ENCODE data around the gene ME1.

ME1 gene

GRCh38 chr6:83411731-83412130 is 19.1 kb downstream of the ME1 start:
- no peak for TF ChIP-seq ZFX (IDR thresholded peaks at IDR 0.05; ENCODE audit: borderline replicate concordance)
- TF ChIP-seq, protein P1, sequence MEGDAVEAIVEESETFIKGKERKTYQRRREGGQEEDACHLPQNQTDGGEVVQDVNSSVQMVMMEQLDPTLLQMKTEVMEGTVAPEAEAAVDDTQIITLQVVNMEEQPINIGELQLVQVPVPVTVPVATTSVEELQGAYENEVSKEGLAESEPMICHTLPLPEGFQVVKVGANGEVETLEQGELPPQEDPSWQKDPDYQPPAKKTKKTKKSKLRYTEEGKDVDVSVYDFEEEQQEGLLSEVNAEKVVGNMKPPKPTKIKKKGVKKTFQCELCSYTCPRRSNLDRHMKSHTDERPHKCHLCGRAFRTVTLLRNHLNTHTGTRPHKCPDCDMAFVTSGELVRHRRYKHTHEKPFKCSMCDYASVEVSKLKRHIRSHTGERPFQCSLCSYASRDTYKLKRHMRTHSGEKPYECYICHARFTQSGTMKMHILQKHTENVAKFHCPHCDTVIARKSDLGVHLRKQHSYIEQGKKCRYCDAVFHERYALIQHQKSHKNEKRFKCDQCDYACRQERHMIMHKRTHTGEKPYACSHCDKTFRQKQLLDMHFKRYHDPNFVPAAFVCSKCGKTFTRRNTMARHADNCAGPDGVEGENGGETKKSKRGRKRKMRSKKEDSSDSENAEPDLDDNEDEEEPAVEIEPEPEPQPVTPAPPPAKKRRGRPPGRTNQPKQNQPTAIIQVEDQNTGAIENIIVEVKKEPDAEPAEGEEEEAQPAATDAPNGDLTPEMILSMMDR (IDR thresholded peaks at IDR 0.05) = no peak
- no peak overlapping the region for H3K27ac ChIP-seq

GRCh38 chr6:83403191-83403590 is 27.7 kb downstream of the ME1 start:
- TF ChIP-seq, protein P1 (IDR thresholded peaks at IDR 0.05) = no peak
- TF ChIP-seq ZFX (IDR thresholded peaks at IDR 0.05; ENCODE audit: borderline replicate concordance) = no peak
- H3K27ac ChIP-seq = no peak overlapping the region

DNA sequence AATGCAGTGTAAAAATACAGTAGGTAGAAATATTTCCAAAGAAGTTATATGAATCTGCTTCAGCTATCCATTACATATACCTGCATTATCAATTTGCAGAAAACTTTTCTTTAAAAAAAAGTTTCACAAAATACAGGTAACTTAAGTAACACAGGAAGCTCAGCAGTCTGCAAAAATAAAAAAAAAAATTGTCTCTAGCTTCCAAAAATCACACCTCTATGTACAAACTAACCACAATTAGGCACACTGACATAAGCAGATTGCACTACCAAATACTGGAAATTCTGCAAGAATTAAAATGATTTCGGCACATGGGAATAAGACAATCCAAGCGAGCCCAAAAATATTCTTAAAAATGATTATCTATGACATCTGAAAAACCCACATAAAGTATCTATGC is 41.2 kb downstream of the ME1 start:
- H3K27ac ChIP-seq = no peak overlapping the region
- TF ChIP-seq ZFX (IDR thresholded peaks at IDR 0.05; ENCODE audit: borderline replicate concordance) = no peak
- TF ChIP-seq, protein P1 (IDR thresholded peaks at IDR 0.05) = no peak

GRCh38 chr6:83385473-83385872 is 45.4 kb downstream of the ME1 start:
- no peak overlapping the region for H3K27ac ChIP-seq
- TF ChIP-seq ZFX (IDR thresholded peaks at IDR 0.05; ENCODE audit: borderline replicate concordance) = no peak
- TF ChIP-seq, protein P1 (IDR thresholded peaks at IDR 0.05) = no peak

DNA sequence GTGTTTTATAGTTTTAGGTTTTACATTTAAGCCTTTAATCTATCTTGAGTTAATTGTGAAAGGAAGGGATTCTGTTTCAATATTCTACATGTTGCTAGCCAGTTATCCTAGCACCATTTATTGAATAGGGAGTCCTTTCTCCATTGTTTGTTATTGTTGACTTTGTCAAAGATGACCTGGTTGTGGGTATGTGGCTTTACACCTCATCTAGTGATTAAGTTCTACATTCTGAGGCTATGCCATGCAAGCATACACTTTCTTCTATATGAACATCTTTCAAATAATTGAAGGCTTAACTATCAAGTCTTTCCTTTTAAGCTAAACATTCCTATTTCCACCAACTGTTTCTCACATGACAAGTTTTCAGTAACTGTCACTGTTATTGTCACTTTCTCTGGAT is 46.1 kb downstream of the ME1 start:
- H3K27ac ChIP-seq = no peak overlapping the region
- no peak for TF ChIP-seq ZFX (IDR thresholded peaks at IDR 0.05; ENCODE audit: borderline replicate concordance)
- TF ChIP-seq, protein P1 (IDR thresholded peaks at IDR 0.05) = no peak

GRCh38 chr6:83381949-83382348 is 48.9 kb downstream of the ME1 start:
- no peak overlapping the region for H3K27ac ChIP-seq
- TF ChIP-seq, protein P1 (IDR thresholded peaks at IDR 0.05) = no peak
- no peak for TF ChIP-seq ZFX (IDR thresholded peaks at IDR 0.05; ENCODE audit: borderline replicate concordance)

GRCh38 chr6:83378621-83379388 is 52.0 kb downstream of the ME1 start:
- no peak overlapping the region for H3K27ac ChIP-seq
- TF ChIP-seq, protein P1 (IDR thresholded peaks at IDR 0.05) = no peak
- TF ChIP-seq ZFX (IDR thresholded peaks at IDR 0.05; ENCODE audit: borderline replicate concordance) = no peak
